IPS-11a (cell line): ENCODE measurements around the gene MCAT.

Source experiments
- H3K4me3 ChIP-seq: one replicate; pipeline ENCODE4 v1.5.1; 2013; ENCODE audit warnings: low read depth, low read length, control low read depth

MCAT gene

DNA sequence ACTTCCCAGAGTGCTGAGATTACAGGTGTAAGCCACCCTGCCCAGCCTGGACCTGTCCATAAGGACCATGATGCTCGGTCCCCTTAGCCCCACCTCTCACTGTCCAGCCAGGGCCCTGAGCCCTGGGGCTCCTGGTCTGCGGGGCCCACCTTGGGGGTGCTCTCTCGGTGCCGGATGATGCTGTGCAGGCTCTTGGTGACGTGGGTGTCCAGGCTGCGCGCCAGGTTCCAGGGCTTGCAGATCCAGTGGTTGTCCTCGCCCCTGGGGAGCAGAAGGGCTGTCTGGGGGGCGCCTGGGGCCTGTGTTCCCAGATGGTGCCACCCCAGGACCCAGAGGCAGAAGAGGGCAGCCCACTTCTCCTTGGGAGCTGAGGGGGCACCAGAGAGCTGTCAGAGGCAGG lies 30.4 kb upstream of the MCAT start:
- no peak overlapping the region for H3K4me3 ChIP-seq

DNA sequence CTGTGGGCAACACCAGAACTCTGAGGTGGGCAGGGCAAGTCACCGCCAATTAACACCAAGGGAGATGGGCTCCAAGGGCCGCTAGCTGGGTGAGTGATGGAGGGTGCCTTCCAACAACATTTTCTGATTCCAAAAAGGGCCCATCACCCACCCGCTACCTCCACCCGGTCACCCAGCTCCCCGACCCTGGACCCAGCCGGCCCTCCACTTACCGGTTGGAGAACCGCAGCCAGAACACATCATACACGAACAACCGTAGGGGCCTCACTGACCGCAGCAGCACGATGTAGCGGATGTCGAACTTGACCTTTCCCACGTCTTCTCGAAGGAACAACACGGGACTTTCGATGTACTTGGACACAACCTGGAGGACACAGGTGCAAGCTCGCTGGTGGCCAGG lies 29.0 kb upstream of the MCAT start:
- no peak overlapping the region for H3K4me3 ChIP-seq

GRCh38 chr22:43171607-43172006 lies 28.4 kb upstream of the MCAT start:
- no peak overlapping the region for H3K4me3 ChIP-seq

DNA sequence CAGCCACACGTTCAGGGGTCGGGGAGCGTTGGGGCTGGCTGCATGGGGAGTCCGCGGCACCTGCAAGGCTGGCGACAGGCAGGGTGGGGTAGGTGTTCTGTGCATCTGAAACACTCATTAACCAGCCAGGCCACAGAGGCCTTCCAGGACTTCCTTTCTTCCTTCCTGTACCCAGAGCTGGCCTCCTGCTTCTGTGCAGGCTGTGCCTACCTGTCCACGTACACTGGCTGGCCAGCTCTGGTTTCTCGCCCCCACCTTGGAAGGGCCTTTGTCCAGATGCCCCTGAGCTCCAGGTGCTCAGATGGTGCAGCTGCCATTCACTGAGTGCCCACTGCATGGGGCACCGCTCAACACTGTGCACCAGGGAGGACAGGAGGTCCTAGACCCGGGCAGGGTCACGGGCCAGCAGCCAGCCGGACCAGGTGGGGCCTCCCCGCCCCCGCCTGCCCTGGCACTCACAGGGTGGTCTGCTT lies 27.9 kb upstream of the MCAT start:
- no peak overlapping the region for H3K4me3 ChIP-seq

DNA sequence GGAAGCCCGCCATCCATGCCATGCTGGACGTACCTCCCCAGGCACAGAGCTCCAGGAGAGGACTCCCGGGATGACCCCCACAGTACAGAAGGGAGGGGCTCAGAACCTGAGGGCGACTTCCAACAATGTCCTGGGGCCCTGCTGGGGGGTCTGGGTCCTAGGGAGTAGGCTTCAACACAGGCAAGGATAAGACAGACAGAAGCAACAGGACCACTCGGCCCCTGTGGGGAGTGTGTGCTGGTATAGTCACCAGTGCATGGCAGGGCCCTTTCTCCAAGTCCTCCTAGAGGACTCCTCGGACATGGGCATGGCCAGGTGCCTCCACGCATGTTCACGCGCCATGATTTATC lies 26.9 kb upstream of the MCAT start:
- H3K4me3 ChIP-seq: no peak overlapping the region

DNA sequence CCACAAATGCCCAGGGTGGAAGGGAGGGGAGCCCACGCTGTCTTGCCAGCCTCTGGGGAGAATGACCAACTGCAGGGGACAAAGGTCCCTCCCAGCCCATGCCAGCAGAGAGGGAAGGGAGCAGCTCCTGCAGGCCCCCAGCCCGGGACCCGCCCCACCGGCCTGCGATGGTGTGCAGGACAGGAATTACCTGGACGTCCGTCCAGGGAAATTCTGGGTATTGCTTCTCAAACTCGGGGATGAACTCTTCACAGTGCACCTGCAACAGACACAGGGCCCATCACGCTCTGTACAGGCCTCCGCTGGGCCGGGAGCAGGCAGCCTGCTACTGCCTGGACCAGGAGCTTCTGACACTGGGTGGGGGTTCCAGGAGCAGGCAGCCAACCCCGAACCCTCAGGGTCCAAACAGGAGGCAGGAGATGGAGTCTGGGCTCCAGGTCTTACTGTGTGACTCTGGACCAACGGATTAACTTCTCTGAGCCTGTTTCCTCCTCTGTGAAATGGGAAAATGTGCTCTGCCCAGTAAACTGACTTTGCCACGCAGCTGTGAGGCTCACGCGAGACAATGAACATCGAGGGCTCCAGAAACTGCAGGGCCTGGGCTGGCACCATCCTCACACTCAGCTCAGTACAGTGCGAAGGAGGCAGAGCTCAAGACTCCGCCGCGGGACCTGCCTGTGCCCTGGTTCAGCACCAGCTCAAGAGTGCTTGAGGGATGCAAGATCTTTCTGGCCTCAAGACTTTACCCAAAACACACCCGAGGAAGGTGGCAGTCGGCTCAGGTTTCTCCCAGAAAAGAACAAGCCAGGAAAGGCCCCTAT lies 26.3 kb upstream of the MCAT start:
- no peak overlapping the region for H3K4me3 ChIP-seq

DNA sequence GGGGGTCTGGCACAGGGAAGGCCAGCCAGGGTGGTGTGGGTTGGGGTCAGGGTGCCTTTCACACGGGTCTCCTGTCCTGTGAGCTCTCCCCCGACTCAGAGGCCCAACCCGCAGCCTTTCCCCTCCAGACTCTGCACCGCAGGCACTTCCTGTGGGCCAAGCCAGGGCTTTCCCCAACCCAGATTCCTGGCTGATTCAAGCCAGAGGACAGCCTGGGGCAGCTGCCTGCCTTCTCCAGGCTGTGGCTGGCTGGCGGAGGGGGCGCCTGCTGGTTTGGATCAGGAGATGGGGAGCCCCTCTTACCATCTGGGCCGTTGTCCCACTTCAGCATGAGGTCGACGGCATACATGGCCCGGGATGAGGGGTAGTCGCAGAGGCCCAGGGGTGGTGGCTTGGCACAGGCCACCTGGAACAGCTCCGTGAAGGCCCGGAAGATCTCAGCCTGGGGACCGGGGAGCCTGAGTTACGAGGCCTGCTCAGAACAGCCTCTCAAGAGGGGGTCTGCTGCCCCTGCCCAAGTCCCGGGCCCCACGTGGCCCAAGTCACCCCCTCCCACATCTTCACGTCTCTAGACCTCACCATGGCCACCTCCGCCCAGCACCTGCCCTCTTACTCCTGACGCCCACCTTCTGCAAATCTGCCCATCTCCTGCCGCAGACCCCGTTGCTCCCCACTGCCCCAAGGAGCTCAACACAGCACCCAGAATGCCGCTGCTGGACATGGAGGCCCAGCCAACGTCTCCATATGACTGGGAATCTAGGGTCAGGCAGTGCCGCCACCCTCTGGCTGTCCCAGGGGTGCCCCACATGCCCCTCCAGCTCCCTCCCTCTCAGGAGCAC lies 25.5 kb upstream of the MCAT start:
- no peak overlapping the region for H3K4me3 ChIP-seq

GRCh38 chr22:43167001-43167589 lies 23.9 kb upstream of the MCAT start:
- H3K4me3 ChIP-seq: no peak overlapping the region

DNA sequence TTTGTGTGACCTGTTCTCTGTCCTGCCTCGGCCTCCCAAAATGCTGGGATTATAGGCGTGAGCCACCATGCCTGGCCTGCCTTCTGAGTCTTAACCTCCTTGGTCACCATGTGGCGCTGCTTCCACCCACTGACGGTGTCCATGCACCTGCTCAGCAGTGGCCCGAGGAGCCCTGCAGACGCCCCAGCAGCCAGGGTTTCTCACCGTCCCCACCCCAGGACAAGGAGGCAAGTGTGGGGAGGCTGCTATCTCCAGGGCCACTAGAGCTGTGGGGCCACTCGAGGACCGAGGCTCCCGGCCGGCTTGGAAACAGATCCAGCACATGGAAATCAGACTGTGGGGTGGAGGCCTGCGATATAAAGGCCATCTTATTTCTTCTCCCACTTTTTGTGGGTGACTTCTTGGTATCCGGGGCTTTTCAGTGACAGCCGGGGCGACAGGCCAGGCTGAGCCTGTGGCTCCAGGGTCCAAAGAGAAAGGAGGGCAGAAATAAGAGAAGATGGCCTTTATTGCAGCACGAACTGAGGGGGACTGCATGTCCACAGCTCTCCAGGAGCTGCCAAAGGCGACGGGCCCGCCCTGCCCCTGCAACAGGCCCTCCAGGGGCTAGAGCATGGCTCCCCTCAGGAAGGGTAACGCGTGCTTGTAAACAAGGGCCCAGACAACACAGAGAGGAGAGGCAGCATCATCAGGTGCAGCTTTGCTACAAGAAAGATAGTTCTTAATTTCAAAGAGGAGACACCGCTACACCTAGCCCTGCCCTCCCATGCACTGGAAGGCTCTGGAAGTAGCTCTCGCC lies 23.1 kb upstream of the MCAT start:
- H3K4me3 ChIP-seq: no peak overlapping the region

DNA sequence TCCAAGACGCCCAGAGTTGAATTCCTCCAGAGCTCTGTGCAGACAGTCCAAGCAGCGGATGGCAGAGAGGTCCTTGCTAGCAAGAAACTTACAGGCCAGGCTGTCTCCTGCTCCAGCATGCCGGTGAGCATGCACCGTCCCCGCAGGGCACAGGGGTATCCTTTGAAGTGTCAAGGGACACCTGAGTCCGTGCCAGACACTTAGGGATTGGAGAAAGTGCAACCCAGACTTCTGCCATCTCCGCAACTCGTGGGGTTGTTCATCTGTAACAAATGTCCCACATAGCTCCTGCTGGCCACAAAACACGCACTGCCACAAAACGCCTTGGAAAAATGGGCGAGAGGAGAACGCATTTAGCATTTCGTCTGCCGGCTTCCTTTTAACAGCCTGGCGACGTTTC lies 21.4 kb upstream of the MCAT start:
- H3K4me3 ChIP-seq: no peak overlapping the region

- H3K4me3 ChIP-seq: no peak overlapping the region
Observed at GRCh38 chr22:43163241-43163795, 20.1 kb upstream of the MCAT start.

GRCh38 chr22:43162412-43163150 lies 19.4 kb upstream of the MCAT start:
- H3K4me3 ChIP-seq: no peak overlapping the region

- H3K4me3 ChIP-seq: no peak overlapping the region
Observed at GRCh38 chr22:43160497-43161126, 17.4 kb upstream of the MCAT start.

DNA sequence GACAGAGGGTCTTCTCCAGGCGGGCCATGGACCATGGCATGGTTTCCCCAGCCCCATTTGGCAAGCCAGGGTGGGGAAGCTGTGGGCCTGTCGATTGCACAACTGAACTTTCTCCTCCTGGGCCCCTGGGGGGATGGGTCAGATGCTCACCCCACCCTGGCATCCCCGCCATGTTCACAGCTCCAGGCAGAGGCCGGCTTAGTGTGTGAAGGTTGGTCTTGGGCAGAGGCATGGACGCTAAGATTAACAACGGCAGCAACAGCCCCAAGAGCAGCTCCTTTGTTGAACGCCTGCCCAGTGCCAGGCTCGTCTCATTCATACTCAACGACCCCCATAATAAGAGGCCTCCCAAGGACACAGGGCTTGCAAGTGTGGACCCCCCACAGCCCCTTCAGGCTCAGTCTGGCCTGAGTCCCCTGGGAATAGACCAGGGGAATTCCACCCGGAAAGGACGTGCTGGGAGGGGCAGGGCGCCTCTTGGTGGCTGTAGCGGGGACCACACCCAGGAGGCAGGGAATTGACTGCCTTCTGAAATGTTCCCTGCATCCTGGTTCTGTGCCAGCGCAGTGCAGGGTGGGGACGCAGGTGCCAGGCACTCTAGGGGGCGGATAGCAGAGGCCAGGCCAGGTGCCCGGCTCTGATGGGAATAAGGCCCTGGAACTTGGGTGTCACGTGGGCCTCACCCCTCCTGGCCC lies 16.4 kb upstream of the MCAT start:
- no peak overlapping the region for H3K4me3 ChIP-seq

GRCh38 chr22:43158778-43159483 lies 15.7 kb upstream of the MCAT start:
- H3K4me3 ChIP-seq: no peak overlapping the region

GRCh38 chr22:43157874-43158546 lies 14.8 kb upstream of the MCAT start:
- H3K4me3 ChIP-seq: no peak overlapping the region

- no peak overlapping the region for H3K4me3 ChIP-seq
Observed at GRCh38 chr22:43156413-43156812, 13.2 kb upstream of the MCAT start.

- H3K4me3 ChIP-seq: no peak overlapping the region
Observed at GRCh38 chr22:43155789-43156188, 12.6 kb upstream of the MCAT start.
